ENCODE results near the gene FBLN1.

DNA sequence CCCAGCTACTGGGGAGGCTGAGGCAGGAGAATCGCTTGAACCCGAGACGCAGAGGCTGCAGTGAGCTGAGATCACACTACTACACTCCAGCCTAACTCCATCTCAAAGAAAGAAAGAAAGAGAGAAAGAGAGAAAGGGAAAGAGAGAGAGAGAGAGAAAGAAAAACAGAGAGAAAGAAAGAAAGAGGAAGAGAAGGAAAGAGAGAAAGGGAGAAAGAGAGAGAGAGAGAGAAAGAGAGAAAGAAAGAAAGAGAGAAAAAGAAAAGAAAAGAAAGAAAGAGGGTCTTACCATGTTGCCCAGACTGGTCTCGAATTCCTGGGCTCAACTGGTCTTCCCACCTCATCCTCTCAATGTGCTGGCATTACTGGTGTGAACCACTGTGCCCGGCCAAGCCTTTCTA, 22.3 kb downstream of the FBLN1 start:
- TF ChIP-seq, protein P1, sequence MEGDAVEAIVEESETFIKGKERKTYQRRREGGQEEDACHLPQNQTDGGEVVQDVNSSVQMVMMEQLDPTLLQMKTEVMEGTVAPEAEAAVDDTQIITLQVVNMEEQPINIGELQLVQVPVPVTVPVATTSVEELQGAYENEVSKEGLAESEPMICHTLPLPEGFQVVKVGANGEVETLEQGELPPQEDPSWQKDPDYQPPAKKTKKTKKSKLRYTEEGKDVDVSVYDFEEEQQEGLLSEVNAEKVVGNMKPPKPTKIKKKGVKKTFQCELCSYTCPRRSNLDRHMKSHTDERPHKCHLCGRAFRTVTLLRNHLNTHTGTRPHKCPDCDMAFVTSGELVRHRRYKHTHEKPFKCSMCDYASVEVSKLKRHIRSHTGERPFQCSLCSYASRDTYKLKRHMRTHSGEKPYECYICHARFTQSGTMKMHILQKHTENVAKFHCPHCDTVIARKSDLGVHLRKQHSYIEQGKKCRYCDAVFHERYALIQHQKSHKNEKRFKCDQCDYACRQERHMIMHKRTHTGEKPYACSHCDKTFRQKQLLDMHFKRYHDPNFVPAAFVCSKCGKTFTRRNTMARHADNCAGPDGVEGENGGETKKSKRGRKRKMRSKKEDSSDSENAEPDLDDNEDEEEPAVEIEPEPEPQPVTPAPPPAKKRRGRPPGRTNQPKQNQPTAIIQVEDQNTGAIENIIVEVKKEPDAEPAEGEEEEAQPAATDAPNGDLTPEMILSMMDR (conservative IDR thresholded peaks at IDR 0.05) = no peak
- TF ChIP-seq EZH2 (IDR thresholded peaks at IDR 0.05; ENCODE audit: low read depth) = no peak

Measured in PC-9 (cell line).